ENCODE data around the gene VARS2. TPM values are rescaled to one million over a fixed set of nuclear protein-coding genes. Genes with fewer than 3 reads are reported as not detected.
"Not testable (repeated sequence)": the region's sequence is repeated elsewhere in the genome, so short reads cannot be mapped to it uniquely, and the experiment has no call there.

VARS2 gene
- total RNA-seq, 6 donors from 2014 or later = 23.0 to 56.6 (median 29.5) TPM

- peaks cover 3 to 66% (median 41%) of the 10 kb centered on the region in 4 donors for H3K36me3 ChIP-seq
- H3K9me3 ChIP-seq = no peaks in the 10 kb centered on the region
- TF ChIP-seq POLR2A (IDR thresholded peaks at IDR 0.05) = no peak
- no peak for TF ChIP-seq CTCF (IDR thresholded peaks at IDR 0.05)
- TF ChIP-seq POLR2AphosphoS5 (IDR thresholded peaks at IDR 0.05) = no peak
- no peak for TF ChIP-seq EP300 (IDR thresholded peaks at IDR 0.05)
- DNase-seq (no peak), ATAC-seq (ENCODE audit: low FRiP score in 2 of 2) (no peak)
- H3K27ac ChIP-seq = no peak overlapping the region
- H3K4me1 ChIP-seq = no peaks in the 10 kb centered on the region
- H3K4me3 ChIP-seq = no peak overlapping the region
- 90 to 92% methylated on average over 15 to 16 of the region's 16 CpGs for WGBS, 2 donors
- no peaks in the 10 kb centered on the region for H3K27me3 ChIP-seq
Measured at GRCh38 chr6:30897882-30898281, 16.2 kb upstream of the VARS2 start.

GRCh38 chr6:30898750-30899360, 15.2 kb upstream of the VARS2 start:
- WGBS, 2 donors = 80 to 87% methylated on average over 23 of the region's 23 CpGs
- TF ChIP-seq EP300 (IDR thresholded peaks at IDR 0.05) (no peak), POLR2A (IDR thresholded peaks at IDR 0.05) (no peak)
- Histone ChIP-seq H3K4me3 (no peak overlapping the region), H3K4me1 (no peaks in the 10 kb centered on the region), H3K27me3 (no peaks in the 10 kb centered on the region), H3K9me3 (no peaks in the 10 kb centered on the region), H3K27ac (no peak overlapping the region), H3K36me3 (peaks cover 3 to 58% (median 33%) of the 10 kb centered on the region in 4 donors)
- DNase-seq = no peak
- ATAC-seq (ENCODE audit: low FRiP score in 2 of 2) = no peak

- 78 to 79% methylated on average over 1 of the region's 1 CpG for WGBS, 2 donors
- H3K27ac ChIP-seq = no peak overlapping the region
- no peak overlapping the region for H3K4me3 ChIP-seq
- H3K9me3 ChIP-seq = no peaks in the 10 kb centered on the region
- no peaks in the 10 kb centered on the region for H3K4me1 ChIP-seq
- DNase-seq (no peak), ATAC-seq (ENCODE audit: low FRiP score in 2 of 2) (no peak)
- TF ChIP-seq POLR2A (IDR thresholded peaks at IDR 0.05) (no peak), POLR2AphosphoS5 (IDR thresholded peaks at IDR 0.05) (no peak), CTCF (IDR thresholded peaks at IDR 0.05) (no peak), EP300 (IDR thresholded peaks at IDR 0.05) (no peak)
- H3K27me3 ChIP-seq = no peaks in the 10 kb centered on the region
- H3K36me3 ChIP-seq = peaks cover 3 to 39% (median 24%) of the 10 kb centered on the region in 4 donors
Measured at GRCh38 chr6:30900863-30901417, 13.1 kb upstream of the VARS2 start.

- ATAC-seq (ENCODE audit: low FRiP score in 2 of 2) = no peak
- DNase-seq = no peak
- TF ChIP-seq CTCF (IDR thresholded peaks at IDR 0.05) (no peak), POLR2AphosphoS5 (IDR thresholded peaks at IDR 0.05) (no peak), EP300 (IDR thresholded peaks at IDR 0.05) (no peak), POLR2A (IDR thresholded peaks at IDR 0.05) (no peak)
Measured at GRCh38 chr6:30901436-30901835, 12.6 kb upstream of the VARS2 start.

GRCh38 chr6:30902196-30902595, 11.8 kb upstream of the VARS2 start:
- not testable (repeated sequence) for H3K4me3 ChIP-seq; H3K27ac ChIP-seq; H3K4me1 ChIP-seq; H3K27me3 ChIP-seq; DNase-seq; H3K9me3 ChIP-seq; ATAC-seq (ENCODE audit: low FRiP score in 2 of 2)
- H3K36me3 ChIP-seq = peaks cover 3 to 28% (median 16%) of the 10 kb centered on the region in 4 donors
- 81 to 83% methylated on average over 9 of the region's 9 CpGs for WGBS, 2 donors

More at GRCh38 chr6:30901436-30901835, 12.6 kb upstream of the VARS2 start:
- H3K4me1 ChIP-seq = no peaks in the 10 kb centered on the region
- no peak overlapping the region for H3K4me3 ChIP-seq
- H3K9me3 ChIP-seq = no peaks in the 10 kb centered on the region
- no peaks in the 10 kb centered on the region for H3K27me3 ChIP-seq
- H3K27ac ChIP-seq = no peak overlapping the region
- H3K36me3 ChIP-seq = peaks cover 3 to 36% (median 24%) of the 10 kb centered on the region in 4 donors

- Histone ChIP-seq H3K9me3 (no peaks in the 10 kb centered on the region), H3K27ac (no peak overlapping the region), H3K4me1 (peaks cover 0 to 7% (median 3%) of the 10 kb centered on the region in 4 donors), H3K36me3 (peaks cover 3 to 23% (median 11%) of the 10 kb centered on the region in 4 donors), H3K4me3 (no peak overlapping the region), H3K27me3 (no peaks in the 10 kb centered on the region)
- ATAC-seq (ENCODE audit: low FRiP score in 2 of 2) (no peak), DNase-seq (no peak)
- 46 to 49% methylated on average over 5 of the region's 5 CpGs for WGBS, 2 donors
- TF ChIP-seq CTCF (IDR thresholded peaks at IDR 0.05) = no peak
- TF ChIP-seq POLR2AphosphoS5 (IDR thresholded peaks at IDR 0.05) = no peak
- no peak for TF ChIP-seq EP300 (IDR thresholded peaks at IDR 0.05)
- TF ChIP-seq POLR2A (IDR thresholded peaks at IDR 0.05) = no peak
Measured at GRCh38 chr6:30902709-30903108, 11.3 kb upstream of the VARS2 start.
